H4 (cell line): ENCODE data around the gene ADAP1. TPM values are rescaled to one million over a fixed set of nuclear protein-coding genes. Genes with fewer than 3 reads are reported as not detected.
A peak's percentile ranks its signal among the peaks of the same experiment; 100 is the strongest.
"Not testable (repeated sequence)": the region's sequence is repeated elsewhere in the genome, so short reads cannot be mapped to it uniquely, and the experiment has no call there.

Source experiments
- DNase-seq: peaks from one replicate; pipeline ENCODE4 v3.0.0-alpha.2; 2015; ENCODE audit warnings: low spot score
- total RNA-seq: library from RNA; depleted of rRNA; stranded (reverse); fragments of >200 nt; shearing (Covaris generic); gene quantifications from 2 replicates; pipeline ENCODE4 v1.2.3, GENCODE V29; 2014; rRNA removed

ADAP1 gene
- 0.82 and 1.4 TPM in 2 replicates for total RNA-seq

DNA sequence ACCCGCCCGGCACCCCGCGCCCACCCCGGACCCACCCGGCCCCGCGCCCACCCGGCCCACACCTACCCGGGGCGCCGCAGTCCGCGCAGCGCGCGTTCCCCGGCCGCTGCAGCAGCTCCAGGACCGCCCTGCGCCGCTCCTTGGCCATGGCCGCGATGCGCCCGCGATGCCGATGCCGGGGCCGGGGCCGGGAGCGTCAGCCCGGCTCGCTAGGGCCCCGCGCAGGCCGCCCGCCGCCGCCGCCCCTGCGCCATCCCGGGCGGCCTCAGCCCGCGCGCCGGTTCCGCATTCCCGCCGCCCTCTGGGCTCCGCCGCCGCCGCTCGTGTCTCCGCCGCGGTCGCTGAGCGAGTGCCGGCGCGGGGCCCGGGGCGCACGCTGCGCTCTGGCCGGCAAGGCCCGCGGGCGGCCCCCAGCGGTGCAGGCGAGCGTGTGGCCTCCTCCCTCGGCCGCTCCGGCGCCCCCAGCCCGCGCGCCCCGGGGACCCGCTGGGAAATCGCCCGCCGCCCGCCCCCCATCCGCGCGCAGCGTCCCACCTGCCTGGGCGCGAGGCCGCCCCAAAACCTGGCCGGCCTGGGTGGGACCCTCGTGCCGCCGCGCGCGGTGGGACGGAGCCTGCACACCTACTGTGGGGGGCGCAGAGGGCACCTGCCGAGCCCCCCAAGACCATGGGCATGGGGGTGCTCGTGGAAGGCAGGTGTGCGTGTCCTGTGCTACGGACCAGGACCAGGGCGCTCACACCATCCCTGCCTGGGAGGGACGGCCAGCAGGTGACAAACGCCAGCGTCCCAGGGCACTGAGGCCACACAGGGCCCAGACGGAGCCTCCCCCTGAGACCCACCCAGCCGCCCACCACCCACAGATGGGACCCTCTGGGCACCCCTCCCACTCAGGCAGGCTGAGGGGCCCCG lies at the start of gene ADAP1:
Gene ADAP1, minus strand, starts transcription at position 351 of the 909 bp plus-strand sequence. Its CDS starts 203 bp downstream, at position 148.
- no peak for DNase-seq

- DNase-seq, result not testable (repeated sequence)
Measured at GRCh38 chr7:1002445-1002844, 48.0 kb upstream of the ADAP1 start.

GRCh38 chr7:1002026-1002425 lies 47.5 kb upstream of the ADAP1 start:
- DNase-seq, result not testable (repeated sequence)

DNA sequence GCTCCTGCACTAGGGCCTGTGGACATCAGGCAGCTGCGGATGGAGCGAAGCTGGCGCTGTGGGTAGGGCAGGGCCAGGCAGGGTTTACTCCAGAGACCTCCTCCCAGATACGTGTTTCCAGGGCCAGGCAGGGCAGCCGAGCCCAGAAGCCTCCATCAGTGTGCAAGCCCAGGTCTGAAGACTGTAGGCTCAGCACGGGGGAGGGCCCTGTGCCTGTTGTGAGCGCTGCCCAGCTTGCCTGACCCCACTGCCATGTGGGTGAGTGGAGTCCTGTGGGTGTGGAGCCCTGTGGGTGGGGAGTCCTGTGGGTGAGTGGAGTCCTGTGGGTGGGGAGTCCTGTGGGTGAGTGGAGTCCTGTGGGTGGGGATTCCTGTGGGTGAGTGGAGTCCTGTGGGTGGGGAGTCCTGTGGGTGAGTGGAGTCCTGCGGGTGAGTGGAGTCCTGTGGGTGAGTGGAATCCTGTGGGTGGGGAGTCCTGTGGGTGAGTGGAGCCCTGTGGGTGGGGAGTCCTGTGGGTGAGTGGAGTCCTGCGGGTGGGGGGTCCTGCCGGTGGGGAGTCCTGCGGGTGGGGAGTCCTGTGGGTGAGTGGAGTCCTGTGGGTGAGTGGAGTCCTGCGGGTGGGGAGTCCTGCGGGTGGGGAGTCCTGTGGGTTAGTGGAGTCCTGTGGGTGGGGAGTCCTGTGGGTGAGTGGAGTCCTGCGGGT lies 46.7 kb upstream of the ADAP1 start:
- DNase-seq, result not testable (repeated sequence)

- no peak for DNase-seq
Measured at GRCh38 chr7:999941-1000935, 45.8 kb upstream of the ADAP1 start.

- DNase-seq, result no peak
Measured at GRCh38 chr7:999149-999879, 44.8 kb upstream of the ADAP1 start.

DNA sequence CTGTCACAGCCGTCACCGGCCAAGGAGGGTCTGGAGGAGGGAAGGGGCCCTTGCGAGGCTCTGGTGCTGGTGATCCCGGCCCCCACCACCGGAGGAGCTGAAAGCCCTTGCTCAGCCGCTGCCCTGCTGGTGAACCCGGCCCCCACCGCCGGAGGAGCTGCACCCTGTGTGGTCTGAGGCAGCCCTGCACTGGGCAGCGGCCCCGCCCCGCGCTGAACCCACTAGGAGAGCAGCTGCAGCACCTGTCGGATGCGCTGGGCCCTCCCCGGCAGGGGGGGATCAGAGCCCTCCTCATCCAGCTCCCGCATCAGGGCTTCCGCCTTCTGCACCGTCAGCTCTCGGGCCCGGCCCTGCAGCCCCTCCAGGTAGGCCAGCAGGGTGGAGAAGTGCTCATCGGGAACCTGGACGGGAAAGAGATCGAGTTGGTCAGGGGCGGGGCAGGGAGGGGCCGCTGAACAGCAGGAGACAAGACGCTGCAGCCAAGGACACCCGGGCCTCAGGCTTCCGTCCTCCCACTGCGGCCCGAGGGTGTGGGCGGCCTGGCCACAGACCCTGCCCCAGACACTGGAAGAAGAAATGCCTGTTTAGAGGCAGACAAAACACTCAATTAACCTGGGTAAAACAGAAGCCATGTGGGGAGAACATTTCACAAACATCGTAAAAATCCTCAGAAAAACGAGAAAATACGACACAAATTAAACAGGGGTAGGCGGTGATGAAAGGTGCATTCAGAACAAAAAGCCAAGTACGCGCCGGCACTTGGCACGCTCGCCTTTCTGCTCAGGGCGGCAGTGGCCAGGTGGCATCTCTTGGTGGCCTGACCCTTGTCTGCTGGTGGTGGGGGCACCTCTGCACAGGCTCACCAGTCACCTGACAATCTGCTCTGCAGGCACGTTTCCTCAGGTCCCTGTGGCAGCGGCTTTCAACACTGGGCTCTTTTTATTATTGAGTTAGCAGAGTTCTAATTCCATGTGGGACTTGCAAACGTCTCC lies 43.2 kb upstream of the ADAP1 start:
- no peak for DNase-seq

DNA sequence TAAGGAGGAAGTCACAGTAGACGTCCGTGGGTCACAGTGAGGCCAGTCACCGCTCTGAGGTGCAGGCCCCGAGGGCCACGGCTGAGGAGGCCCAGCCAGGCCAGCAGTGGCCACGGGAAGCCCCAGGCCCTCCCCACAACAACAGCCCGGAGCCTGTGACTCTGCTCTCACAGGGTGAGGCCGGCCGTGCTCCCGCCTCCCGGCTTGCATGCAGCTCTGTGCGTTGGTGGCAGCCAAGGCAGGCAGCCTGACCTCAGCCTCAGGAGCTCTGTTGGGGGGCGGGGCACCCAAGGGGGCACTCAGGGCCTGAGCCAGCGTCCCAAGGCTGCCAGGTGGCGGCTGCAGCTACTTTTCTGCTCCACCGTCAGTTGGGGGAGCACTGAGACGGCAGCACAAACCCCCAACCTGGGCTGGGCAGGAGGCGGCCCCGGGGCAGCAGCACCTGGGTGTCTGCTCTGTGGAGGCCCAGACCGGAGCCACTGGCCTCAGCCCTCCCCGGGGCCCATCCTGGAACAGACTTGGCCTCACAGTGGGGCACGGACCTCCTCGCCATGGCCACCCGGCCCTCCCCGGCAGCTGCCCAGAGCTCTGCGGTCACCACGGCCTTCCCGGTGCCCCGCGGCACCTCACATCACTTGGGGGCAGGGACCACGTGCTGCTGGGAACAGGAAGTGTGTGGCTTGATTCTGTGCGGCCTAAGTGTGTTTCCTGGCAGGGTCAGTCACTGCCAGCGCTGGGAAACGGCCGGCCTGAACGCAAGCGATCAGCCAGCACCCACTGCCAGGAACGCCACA lies 41.8 kb upstream of the ADAP1 start:
- DNase-seq, result no peak

GRCh38 chr7:995571-995970 lies 41.1 kb upstream of the ADAP1 start:
- DNase-seq, result no peak

- DNase-seq, result no peak
Measured at GRCh38 chr7:994592-995308, 40.3 kb upstream of the ADAP1 start.

GRCh38 chr7:992709-993607 lies 38.5 kb upstream of the ADAP1 start:
- DNase-seq, result peak; percentile 100

DNA sequence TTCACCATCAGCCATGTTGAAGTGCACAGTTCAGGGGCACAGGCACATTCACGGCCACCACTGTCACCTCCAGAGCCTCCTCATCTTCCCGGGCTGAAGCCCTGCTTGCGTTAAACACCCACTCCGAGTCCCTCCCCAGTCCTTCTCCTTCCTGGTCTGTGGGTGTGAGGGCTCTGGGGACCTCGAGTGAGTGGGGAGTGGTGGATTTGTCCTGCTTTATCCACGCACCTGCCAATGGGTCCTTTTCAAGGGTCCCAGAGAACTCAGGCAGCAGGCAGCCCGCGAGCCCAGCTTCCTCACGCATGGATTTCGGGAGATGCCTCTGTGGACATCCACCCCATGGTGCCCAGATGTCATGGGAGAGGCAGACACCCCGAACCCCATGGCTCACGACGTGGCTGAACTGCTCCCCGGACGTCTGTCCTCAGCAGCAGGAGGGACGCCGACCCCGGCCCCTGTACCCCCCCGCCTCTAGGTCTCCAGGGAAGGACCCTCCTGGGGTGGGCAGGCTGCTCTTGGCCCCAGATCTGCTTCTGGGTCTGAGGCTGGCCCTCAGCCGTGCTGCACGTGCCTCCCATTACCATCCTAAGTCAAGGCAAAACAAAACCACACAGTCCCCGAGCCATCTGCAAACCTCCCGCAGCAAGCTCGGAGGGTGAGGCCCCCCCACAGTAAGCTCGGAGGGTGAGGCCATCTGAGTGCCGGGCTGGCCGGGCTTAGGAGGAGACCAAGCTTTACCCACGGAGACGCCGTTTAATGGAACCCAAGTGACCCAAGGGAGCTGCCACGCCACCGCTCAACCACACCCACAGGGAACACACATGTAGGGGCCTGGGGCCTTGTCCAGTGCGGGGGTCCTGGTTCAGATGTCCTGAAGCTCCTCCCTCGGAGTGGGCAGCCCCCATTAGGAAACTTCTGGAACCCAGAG lies 37.5 kb upstream of the ADAP1 start:
- no peak for DNase-seq

DNA sequence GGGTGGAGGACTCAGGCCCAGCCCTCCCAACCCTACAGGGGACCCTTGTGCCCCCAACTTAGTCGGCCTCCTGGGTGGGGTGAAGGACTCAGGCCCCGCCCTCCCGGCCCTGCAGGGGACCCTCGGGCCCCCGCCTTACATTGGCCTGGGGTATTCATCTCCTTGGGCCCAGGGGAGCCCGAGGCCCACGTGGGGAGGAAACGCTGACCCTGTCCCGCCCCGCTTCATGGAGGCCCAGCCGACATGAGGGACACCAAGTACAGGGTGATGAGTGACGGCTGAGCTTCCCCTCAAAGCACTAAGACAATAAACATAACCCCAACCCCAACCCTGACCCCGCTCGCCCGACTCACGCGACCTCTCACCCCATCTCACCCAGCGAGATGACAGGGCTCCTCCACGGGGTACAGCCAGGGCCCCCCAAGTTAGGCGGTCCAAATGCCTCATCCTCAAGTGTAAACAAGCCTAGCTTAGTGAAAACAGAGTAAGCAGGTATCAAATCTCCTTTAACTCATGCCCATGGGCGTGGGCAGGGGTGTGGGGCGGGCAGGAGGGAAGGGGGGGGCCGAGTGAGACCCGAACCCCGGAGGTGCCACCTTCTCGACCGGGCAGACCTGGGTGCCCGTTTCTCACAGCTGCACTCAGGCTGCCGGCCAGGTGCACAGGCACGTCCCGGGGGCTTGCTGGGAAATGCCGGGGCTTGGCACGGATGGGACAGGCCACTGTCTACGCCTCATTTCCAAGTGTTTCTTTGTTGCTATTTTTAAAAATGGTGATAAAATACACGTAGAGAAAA lies 36.7 kb upstream of the ADAP1 start:
- DNase-seq, result no peak

DNA sequence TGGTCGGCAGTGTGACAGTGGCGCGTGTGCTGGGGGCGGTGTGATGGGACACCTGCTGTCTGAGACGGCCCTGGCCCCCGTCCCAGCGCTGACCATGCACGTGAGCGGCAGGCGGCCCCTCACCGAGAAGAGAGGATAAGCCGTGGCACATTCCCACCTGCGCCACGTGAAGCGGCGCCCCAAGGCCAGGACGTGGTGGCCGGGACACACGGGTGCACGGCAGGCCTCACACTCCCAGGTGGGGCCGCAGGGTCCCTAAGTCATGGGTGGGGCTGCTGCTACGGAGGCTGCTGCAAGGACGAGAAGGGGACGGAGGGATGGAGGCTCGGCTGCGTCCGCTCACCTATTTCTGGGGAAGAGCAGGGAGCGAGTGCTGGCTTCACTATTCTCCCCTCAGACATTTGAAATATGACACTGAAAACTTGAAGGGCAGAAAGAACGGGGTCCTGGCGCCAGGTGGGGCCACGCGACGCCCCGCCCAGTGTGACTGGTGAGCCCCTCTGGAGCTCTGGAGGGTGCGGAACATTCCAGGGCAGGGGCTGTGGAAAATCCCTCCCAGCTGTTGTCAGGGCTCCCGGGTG lies 36.0 kb upstream of the ADAP1 start:
- DNase-seq, result no peak
